OCI-LY1 (cell line): ENCODE data around the gene ULBP2.

ENCODE experiments used
- H2AFZ ChIP-seq: fragments of 200-600 bp; sonication (generic), shearing (Covaris generic); 2 replicates; pipeline ENCODE4 v1.6.0; 2014; ENCODE audit warnings: antibody characterized with exemption, mild to moderate bottlenecking, low read length
- H3F3A ChIP-seq: fragments of 200-600 bp; sonication (generic), shearing (Covaris generic); 2 replicates; pipeline ENCODE4 v1.6.0; 2014; ENCODE audit warnings: mild to moderate bottlenecking, antibody characterized with exemption, low read length, moderate library complexity; ENCODE audit not compliant: insufficient read depth
- H3K27ac ChIP-seq: fragments of 200-600 bp; sonication (generic); 2 replicates; pipeline ENCODE4 v1.5.1; 2014; ENCODE audit warnings: low read length, mixed run types, mild to moderate bottlenecking, low read depth; ENCODE audit not compliant: poor library complexity, severe bottlenecking
- H3K27me3 ChIP-seq: fragments of 200-600 bp; sonication (generic); 2 replicates; pipeline ENCODE4 v1.6.0; 2014; ENCODE audit warnings: antibody characterized with exemption, mild to moderate bottlenecking, low read length, moderate library complexity; ENCODE audit not compliant: insufficient read depth
- H3K36me3 ChIP-seq: fragments of 200-600 bp; sonication (generic); 2 replicates; pipeline ENCODE4 v1.6.1; 2014; ENCODE audit warnings: mild to moderate bottlenecking, antibody characterized with exemption, low read length, moderate library complexity, mixed read lengths; ENCODE audit not compliant: insufficient read depth
- H3K4me1 ChIP-seq: fragments of 200-600 bp; sonication (generic); 2 replicates; pipeline ENCODE4 v1.5.1; 2014; ENCODE audit warnings: mild to moderate bottlenecking, low read length, moderate library complexity; ENCODE audit not compliant: insufficient read depth, severe bottlenecking
- H3K4me2 ChIP-seq: fragments of 200-600 bp; sonication (generic), shearing (Covaris generic); 2 replicates; pipeline ENCODE4 v1.6.1; 2014; ENCODE audit warnings: low read length
- H3K4me3 ChIP-seq: fragments of 200-600 bp; sonication (generic); 2 replicates; pipeline ENCODE4 v1.5.1; 2014; ENCODE audit warnings: low read length, low read depth, mild to moderate bottlenecking, mixed read lengths; ENCODE audit not compliant: poor library complexity, severe bottlenecking
- H3K79me2 ChIP-seq: fragments of 200-600 bp; shearing (Covaris generic); 2 replicates; pipeline ENCODE4 v1.6.1; 2016; ENCODE audit warnings: mixed run types, low read length, mixed read lengths; ENCODE audit not compliant: insufficient read depth
- H3K9ac ChIP-seq: fragments of 200-600 bp; sonication (generic), shearing (Covaris generic); 2 replicates; pipeline ENCODE4 v1.6.1; 2014; ENCODE audit warnings: mild to moderate bottlenecking, low read length, mixed read lengths
- H3K9me2 ChIP-seq: fragments of 200-600 bp; sonication (generic), shearing (Covaris generic); 2 replicates; pipeline ENCODE4 v1.6.1; 2014; ENCODE audit warnings: low read depth, mild to moderate bottlenecking, low read length, mixed read lengths
- H3K9me3 ChIP-seq: fragments of 200-600 bp; shearing (Covaris generic); 2 replicates; pipeline ENCODE4 v1.6.1; 2014; ENCODE audit warnings: low read length, mixed read lengths
- H4K20me1 ChIP-seq: fragments of 200-600 bp; sonication (generic), shearing (Covaris generic); 2 replicates; pipeline ENCODE4 v1.6.0; 2016; ENCODE audit warnings: mild to moderate bottlenecking, low read length; ENCODE audit not compliant: insufficient read depth
- EZH2 ChIP-seq: fragments of 200-600 bp; sonication (generic), shearing (Covaris generic); IDR thresholded peaks from 2 replicates; pipeline ENCODE4 v1.8.0; 2017; ENCODE audit warnings: borderline replicate concordance, mixed run types, mild to moderate bottlenecking, antibody characterized with exemption, low read length, moderate library complexity, mixed read lengths
- TF ChIP-seq, protein P1 (sequence below): fragments of 200-600 bp; sonication (generic), shearing (Covaris generic); IDR thresholded peaks from 2 replicates; pipeline ENCODE4 v1.5.1; 2017; ENCODE audit warnings: mild to moderate bottlenecking, antibody characterized with exemption, low read length, moderate library complexity, mixed read lengths

ULBP2 gene

DNA sequence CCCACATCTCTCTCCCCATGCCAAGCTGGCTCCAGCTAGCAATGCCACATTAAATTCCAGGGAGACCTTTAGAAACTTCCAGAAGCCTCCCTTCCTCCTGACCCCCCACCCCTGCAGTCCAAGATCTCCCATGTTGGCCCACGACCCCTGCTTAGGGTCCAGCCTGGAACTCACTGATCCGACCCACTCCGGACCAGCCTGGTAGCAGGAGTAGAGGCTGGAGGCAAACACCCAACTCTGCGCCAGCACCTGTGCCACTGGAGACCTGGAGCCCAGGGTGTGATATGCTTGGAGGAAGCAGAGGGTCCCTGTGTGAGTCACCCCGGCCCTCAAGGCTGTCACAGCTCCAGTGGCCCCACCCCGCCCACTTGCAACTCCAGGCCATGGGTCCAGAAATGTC is 18.7 kb downstream of the ULBP2 start:
- no peaks in the 10 kb centered on the region for H3K27me3 ChIP-seq
- H3K36me3 ChIP-seq: no peaks in the 10 kb centered on the region
- H3K27ac ChIP-seq: no peak overlapping the region
- H3K4me2 ChIP-seq: no peak overlapping the region
- peaks cover 11% of the 10 kb centered on the region for H3K4me1 ChIP-seq
- no peaks in the 10 kb centered on the region for H3K79me2 ChIP-seq
- TF ChIP-seq, protein P1, sequence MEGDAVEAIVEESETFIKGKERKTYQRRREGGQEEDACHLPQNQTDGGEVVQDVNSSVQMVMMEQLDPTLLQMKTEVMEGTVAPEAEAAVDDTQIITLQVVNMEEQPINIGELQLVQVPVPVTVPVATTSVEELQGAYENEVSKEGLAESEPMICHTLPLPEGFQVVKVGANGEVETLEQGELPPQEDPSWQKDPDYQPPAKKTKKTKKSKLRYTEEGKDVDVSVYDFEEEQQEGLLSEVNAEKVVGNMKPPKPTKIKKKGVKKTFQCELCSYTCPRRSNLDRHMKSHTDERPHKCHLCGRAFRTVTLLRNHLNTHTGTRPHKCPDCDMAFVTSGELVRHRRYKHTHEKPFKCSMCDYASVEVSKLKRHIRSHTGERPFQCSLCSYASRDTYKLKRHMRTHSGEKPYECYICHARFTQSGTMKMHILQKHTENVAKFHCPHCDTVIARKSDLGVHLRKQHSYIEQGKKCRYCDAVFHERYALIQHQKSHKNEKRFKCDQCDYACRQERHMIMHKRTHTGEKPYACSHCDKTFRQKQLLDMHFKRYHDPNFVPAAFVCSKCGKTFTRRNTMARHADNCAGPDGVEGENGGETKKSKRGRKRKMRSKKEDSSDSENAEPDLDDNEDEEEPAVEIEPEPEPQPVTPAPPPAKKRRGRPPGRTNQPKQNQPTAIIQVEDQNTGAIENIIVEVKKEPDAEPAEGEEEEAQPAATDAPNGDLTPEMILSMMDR: no peak
- TF ChIP-seq EZH2: no peak
- no peaks in the 10 kb centered on the region for H4K20me1 ChIP-seq
- no peak overlapping the region for H2AFZ ChIP-seq
- no peak overlapping the region for H3K9ac ChIP-seq
- H3K9me2 ChIP-seq: no peaks in the 10 kb centered on the region
- H3K4me3 ChIP-seq: no peak overlapping the region
- H3F3A ChIP-seq: no peaks in the 10 kb centered on the region
- no peaks in the 10 kb centered on the region for H3K9me3 ChIP-seq

DNA sequence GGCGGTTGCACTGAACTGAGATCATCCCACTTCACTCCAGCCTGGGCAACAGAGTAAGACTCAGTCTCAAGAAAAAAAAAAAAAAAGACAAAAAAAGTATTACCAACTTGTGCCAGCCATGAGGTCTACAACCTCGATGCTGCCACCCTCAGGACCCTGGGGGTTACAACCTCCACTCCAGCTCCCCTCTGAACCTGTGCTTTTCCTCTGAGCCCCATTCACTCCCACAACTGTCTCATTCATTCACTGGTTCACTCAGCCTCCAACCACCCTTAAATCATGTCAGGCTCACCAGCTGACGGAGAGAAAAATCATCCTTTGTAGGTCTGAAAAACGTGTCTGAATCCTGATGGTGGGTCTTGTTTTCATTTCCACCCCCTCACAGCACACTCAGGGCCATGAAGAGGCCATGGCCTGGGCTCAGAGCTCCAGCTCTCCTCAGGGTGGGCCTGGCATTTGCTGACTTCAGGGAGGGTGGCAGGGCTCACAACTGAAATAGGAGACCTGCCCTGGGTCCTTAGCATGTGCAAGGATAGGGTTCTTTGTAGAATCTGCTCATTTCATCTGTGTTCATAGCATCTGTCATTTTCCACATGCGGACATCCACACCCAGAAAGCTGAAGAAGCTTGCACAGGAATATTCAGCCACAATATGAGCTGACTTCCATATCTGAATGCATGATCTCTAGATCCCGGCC is 20.1 kb downstream of the ULBP2 start:
- H3F3A ChIP-seq: no peaks in the 10 kb centered on the region
- H3K79me2 ChIP-seq: no peaks in the 10 kb centered on the region
- H4K20me1 ChIP-seq: no peaks in the 10 kb centered on the region
- no peak overlapping the region for H3K4me2 ChIP-seq
- H3K27me3 ChIP-seq: no peaks in the 10 kb centered on the region
- no peaks in the 10 kb centered on the region for H3K9me2 ChIP-seq
- H3K4me3 ChIP-seq: no peak overlapping the region
- no peak for TF ChIP-seq EZH2
- TF ChIP-seq, protein P1: peak; percentile 50
- no peak overlapping the region for H3K27ac ChIP-seq
- H3K9me3 ChIP-seq: no peaks in the 10 kb centered on the region
- no peak overlapping the region for H2AFZ ChIP-seq
- H3K4me1 ChIP-seq: peaks cover 11% of the 10 kb centered on the region
- H3K9ac ChIP-seq: no peak overlapping the region
- H3K36me3 ChIP-seq: no peaks in the 10 kb centered on the region

DNA sequence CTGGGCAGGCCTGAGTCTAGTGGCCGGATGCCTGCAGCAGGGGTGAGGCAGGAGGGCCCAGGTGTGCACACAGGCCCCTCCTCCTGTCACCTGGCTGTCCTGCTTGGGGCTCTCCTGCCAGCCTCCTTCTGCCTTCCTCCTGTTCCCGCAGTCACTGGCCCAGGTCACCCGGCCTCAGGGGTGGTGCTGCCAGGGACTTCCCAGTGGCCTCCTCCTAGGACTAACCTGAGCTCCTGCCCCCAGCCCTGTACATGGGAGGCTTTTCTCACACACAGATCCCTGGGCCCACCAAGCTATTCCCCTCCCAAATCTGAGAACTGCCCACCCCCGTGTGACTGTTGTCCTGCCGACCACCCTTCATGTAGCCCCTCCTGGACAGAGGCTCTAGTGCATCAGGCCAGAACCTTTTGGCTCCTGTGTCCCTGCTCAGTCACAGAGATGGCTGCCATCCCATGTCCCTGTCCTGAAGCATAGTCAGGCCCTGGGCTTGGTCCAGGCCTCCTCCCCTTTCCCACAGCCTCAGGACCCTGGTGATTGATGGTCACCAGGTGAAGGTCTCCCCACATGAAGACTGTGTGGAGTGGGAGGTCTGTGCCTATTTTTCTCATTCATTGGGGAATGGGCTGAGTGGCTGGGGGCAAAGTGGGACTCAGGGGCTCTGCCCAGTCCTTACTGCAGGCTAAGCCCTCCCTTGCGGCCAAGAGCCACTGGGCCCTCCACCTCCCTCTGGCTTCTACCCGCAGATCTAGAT is 20.8 kb downstream of the ULBP2 start:
- no peaks in the 10 kb centered on the region for H4K20me1 ChIP-seq
- no peaks in the 10 kb centered on the region for H3F3A ChIP-seq
- H2AFZ ChIP-seq: 0 out of 2 replicates have a peak overlapping the region, but pooled peaks have one; percentile 15
- peaks cover 11% of the 10 kb centered on the region for H3K4me1 ChIP-seq
- no peaks in the 10 kb centered on the region for H3K9me2 ChIP-seq
- peak overlapping the region; percentile 74 for H3K4me2 ChIP-seq
- H3K9ac ChIP-seq: no peak overlapping the region; the same call in 1 of the 2 replicates
- H3K36me3 ChIP-seq: no peaks in the 10 kb centered on the region
- no peak for TF ChIP-seq EZH2
- TF ChIP-seq, protein P1: no peak
- no peaks in the 10 kb centered on the region for H3K27me3 ChIP-seq
- no peak overlapping the region for H3K27ac ChIP-seq
- H3K9me3 ChIP-seq: no peaks in the 10 kb centered on the region
- no peaks in the 10 kb centered on the region for H3K79me2 ChIP-seq
- peak overlapping the region; percentile 59 for H3K4me3 ChIP-seq
